ENCODE measurements around the gene GALNT2.

Gene GALNT2

DNA sequence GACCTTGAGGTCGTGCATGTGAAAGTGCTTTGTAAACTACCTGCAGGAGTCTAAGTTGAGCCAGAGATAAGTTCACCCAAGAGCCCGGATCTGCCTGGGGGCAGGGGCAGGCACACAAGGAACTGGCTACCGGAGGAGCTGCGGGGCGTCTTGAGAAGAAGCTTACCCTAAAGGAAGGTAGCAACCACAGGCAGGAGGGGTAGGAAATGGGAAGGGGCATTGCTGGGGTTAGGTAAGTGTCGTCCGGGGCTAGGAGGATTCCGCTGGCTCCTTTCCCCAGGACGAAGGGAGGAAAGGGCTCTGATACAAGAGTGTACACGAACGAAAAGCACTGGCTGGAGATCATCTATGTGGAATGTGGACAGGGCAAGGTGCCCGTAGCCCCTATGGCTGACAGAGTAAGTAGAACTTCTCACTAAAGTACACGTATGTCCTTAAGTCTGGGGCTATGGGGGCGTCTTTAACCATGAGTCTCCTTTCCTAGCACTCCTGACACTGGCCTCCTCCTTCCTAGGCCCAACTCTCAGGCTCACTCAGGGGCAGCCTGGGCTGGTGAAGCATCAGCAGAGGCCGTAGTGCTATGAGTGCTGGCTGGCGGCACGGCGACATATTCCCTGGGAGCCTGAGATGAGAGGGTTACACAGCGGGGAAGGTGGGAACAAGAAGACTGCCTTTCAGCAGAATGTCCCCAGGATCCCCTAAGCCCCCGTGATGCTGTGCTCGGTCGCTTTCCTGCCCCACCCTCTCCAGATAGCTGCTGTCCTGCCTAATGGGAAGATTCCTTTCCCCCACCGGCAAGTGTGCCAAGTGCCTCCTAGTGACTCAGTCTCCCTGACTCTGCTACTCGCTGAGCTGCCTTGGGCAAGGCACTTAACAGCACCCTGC lies 9.1 kb upstream of the GALNT2 start:
- Histone ChIP-seq H3K4me1 (no peaks in the 10 kb centered on the region; the same call in 1 of the 2 replicates), H3K4me3 (no peak overlapping the region), H3K36me3 (replicated peaks) (no peaks in the 10 kb centered on the region), H3K9me3 (no peaks in the 10 kb centered on the region), H3K27me3 (ENCODE audit: low read depth) (peaks cover 5% of the 10 kb centered on the region; the same call in 1 of the 2 replicates)
- DNase-seq (ENCODE audit: low spot score in 2 of 2) = no peak
- in situ Hi-C loops (cut with MboI; ENCODE audit: low sequenced_read_pairs) = no loop called here

DNA sequence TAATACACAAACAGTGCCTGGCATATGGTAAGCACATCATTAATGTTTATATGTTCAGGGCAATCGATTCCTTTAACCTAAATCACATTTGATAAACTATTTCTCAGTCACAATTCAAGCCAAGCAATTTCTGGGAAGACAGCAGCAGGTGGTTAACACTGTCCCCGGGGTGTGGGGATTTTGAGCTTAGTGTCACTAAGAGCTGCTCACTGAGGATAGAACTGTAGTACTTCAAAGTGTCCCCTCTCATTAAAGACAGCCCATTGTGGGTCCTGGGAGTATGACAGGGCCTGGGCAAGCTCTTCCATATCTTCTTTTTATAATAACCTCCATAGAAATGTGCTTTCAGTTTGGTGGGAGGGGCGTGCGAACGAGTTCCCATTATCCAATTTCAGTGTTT lies 8.4 kb upstream of the GALNT2 start:
- H3K4me3 ChIP-seq = no peak overlapping the region
- DNase-seq (ENCODE audit: low spot score in 2 of 2) = no peak
- H3K9me3 ChIP-seq = no peaks in the 10 kb centered on the region
- in situ Hi-C loops (cut with MboI; ENCODE audit: low sequenced_read_pairs) = no loop called here
- H3K4me1 ChIP-seq = no peaks in the 10 kb centered on the region; the same call in 1 of the 2 replicates
- H3K27me3 ChIP-seq (ENCODE audit: low read depth) = peaks cover 5% of the 10 kb centered on the region; the same call in 1 of the 2 replicates
- H3K36me3 ChIP-seq (replicated peaks) = no peaks in the 10 kb centered on the region

DNA sequence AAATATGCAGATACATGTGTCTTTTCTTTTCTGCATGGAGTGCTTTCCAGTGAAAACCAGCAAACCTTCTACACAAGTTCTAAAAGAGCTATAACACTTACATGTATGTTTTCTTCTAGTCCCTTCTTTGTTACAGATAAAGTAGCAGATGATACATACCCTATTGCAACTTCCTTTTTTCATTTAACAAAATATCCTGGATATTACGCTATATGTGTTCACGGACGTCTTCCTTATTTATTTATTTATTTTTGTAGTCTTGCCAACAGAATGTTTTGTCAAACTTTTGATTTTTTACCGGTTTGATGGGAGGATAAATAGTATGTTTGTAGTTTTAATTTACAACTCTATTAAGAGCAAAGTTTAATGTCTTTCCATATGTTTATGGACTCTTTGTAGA lies 5.2 kb upstream of the GALNT2 start:
- Histone ChIP-seq H3K4me1 (peaks cover 5% of the 10 kb centered on the region), H3K4me3 (no peak overlapping the region), H3K36me3 (replicated peaks) (no peaks in the 10 kb centered on the region), H3K27me3 (ENCODE audit: low read depth) (peaks cover 2% of the 10 kb centered on the region; the same call in 1 of the 2 replicates), H3K9me3 (no peaks in the 10 kb centered on the region)
- in situ Hi-C loops (cut with MboI; ENCODE audit: low sequenced_read_pairs) = no loop called here
- no peak for DNase-seq (ENCODE audit: low spot score in 2 of 2)

DNA sequence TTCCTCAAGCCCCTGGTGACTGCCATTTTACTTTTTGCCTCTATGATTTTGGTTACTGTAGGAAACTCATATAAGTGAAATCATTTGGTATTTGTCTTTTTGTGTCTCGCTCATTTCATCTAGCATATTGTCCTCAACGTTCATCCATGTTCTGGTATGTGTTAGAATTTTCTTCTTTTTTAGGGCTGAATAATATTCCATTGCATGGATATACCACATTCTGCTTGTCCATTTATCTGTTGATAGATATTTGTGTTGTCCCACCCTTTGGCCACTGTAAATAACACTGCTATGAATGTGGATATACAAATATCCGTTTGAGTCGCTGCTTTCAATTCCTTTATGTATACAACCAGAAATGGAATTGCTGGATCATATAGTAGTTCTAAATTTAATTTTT lies 4.5 kb upstream of the GALNT2 start:
- H3K4me1 ChIP-seq = peaks cover 5% of the 10 kb centered on the region
- no peaks in the 10 kb centered on the region for H3K9me3 ChIP-seq
- in situ Hi-C loops (cut with MboI; ENCODE audit: low sequenced_read_pairs) = no loop called here
- no peaks in the 10 kb centered on the region for H3K36me3 ChIP-seq (replicated peaks)
- DNase-seq (ENCODE audit: low spot score in 2 of 2) = no peak
- H3K4me3 ChIP-seq = no peak overlapping the region
- H3K27me3 ChIP-seq (ENCODE audit: low read depth) = no peaks in the 10 kb centered on the region

DNA sequence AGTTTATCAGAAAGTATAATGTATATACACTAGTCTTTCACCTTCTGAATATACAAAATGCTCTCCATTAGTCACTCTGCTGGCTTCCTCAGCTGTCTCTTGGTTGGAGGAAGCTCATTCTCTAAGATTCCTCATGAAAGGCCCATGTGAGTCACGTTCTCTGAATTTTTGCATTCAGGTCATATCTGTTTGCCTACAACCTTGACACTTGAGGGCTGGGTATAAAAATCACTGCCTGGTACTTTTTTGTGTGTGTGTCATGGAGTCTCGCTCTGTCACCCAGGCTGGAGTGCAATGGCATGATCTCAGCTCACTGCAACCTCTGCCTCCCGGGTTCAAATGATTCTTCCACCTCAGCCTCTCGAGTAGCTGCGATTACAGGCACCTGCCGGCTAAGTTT lies 2.8 kb upstream of the GALNT2 start:
- no peaks in the 10 kb centered on the region for H3K36me3 ChIP-seq (replicated peaks)
- DNase-seq (ENCODE audit: low spot score in 2 of 2) = no peak
- no peaks in the 10 kb centered on the region for H3K9me3 ChIP-seq
- peaks cover 10% of the 10 kb centered on the region for H3K4me1 ChIP-seq
- no peak overlapping the region for H3K4me3 ChIP-seq
- in situ Hi-C loops (cut with MboI; ENCODE audit: low sequenced_read_pairs) = no loop called here
- no peaks in the 10 kb centered on the region for H3K27me3 ChIP-seq (ENCODE audit: low read depth)

DNA sequence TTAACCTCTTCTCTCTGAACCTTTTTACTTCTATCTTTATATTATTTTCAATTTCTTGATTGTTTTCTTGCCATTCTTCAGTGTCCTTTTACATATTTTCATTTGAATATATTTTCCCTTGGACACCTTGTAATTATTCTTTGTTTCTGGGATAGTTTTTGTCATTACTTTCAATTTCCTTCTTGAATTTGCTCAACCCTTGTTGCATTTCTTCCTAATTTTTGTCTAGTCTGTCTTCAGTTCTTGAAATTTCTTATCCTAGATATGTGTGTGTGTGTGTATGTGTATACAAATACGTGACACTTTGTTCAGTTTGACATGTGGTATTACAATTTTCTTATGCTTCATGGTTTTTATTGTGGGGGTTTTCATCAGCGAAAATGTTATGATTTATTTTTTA lies 1.9 kb upstream of the GALNT2 start:
- Histone ChIP-seq H3K27me3 (ENCODE audit: low read depth) (no peaks in the 10 kb centered on the region), H3K4me3 (no peak overlapping the region), H3K36me3 (replicated peaks) (no peaks in the 10 kb centered on the region), H3K4me1 (peaks cover 19% of the 10 kb centered on the region), H3K9me3 (no peaks in the 10 kb centered on the region)
- in situ Hi-C loops (cut with MboI; ENCODE audit: low sequenced_read_pairs) = no loop called here
- no peak for DNase-seq (ENCODE audit: low spot score in 2 of 2)

DNA sequence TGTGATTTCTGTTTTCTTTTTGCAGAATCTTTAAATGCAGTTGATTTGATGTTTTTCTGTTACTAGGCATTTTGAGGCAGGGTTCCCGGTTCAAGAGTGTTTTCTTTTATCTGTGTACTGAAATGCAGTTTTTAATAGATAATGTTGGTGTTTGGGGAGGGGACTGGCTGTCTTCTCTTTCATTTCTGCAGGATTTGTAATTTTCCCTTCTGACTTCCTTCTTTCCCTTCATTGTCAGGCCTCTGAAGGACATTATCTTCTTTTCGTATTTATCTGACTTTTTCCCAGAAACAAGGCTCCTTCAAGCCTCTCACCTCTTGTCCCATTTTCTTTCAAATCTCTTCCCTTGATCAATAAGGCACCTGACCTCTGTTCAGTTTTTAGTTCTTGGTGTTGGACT lies 1.5 kb upstream of the GALNT2 start:
- DNase-seq (ENCODE audit: low spot score in 2 of 2) = no peak
- Histone ChIP-seq H3K27me3 (ENCODE audit: low read depth) (no peaks in the 10 kb centered on the region), H3K9me3 (no peaks in the 10 kb centered on the region), H3K4me1 (peaks cover 19% of the 10 kb centered on the region), H3K4me3 (no peak overlapping the region), H3K36me3 (replicated peaks) (no peaks in the 10 kb centered on the region)
- in situ Hi-C loops (cut with MboI; ENCODE audit: low sequenced_read_pairs) = no loop called here

DNA sequence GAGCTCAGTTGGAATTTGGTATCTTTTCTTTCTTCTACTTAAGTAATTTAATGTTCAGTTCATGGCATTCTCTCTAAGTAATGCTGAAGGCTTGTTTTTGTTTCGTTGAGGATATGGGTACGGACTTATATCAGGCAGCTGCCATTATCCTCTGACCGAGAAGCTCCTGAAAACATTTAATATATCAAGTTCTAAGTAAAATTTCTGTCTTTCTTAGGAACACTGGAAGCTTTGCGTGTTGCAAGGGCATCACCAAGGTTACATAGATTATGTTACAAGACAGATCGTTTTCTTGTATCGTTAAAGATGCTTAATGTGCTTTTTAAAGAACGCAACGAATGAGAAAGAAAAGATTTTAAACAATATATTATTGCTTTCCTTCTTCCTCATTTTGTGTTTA lies 1.0 kb upstream of the GALNT2 start:
- peak overlapping the region; percentile 42 for H3K4me3 ChIP-seq
- H3K4me1 ChIP-seq = peaks cover 19% of the 10 kb centered on the region
- no peaks in the 10 kb centered on the region for H3K36me3 ChIP-seq (replicated peaks)
- in situ Hi-C loops (cut with MboI; ENCODE audit: low sequenced_read_pairs) = no loop called here
- no peaks in the 10 kb centered on the region for H3K27me3 ChIP-seq (ENCODE audit: low read depth)
- no peaks in the 10 kb centered on the region for H3K9me3 ChIP-seq
- no peak for DNase-seq (ENCODE audit: low spot score in 2 of 2)

DNA sequence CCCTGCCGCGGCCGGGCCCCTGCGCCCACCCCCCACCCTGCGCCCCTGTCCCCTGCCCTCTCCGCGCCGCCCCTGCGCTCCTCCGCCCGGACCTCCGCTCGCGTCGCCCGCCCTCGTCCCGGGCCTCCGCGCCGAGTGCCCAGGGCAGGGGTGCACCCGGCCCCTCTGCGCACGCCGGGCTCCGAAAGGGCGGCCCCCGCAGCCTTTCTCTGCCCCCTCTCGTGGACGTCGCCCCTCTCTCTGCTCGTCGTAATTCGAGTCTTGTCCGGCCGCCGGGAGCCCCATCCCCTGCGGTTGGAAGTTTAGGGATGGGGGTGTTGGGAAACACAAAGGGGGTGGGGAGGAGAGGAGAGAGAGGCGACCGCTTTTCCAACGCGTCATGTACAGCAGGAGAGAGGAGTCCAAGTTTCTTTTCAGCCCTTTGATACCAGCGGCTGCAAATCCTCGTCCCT lies 407 bp downstream of the GALNT2 start:
- Histone ChIP-seq H3K9me3 (no peaks in the 10 kb centered on the region), H3K36me3 (replicated peaks) (no peaks in the 10 kb centered on the region), H3K27me3 (ENCODE audit: low read depth) (no peaks in the 10 kb centered on the region), H3K4me1 (peaks cover 19% of the 10 kb centered on the region), H3K4me3 (peak overlapping the region; percentile 73)
- peak in 1 of 2 experiments; percentile 37 for DNase-seq (ENCODE audit: low spot score in 2 of 2)
- in situ Hi-C loops (cut with MboI; ENCODE audit: low sequenced_read_pairs) = no loop called here

DNA sequence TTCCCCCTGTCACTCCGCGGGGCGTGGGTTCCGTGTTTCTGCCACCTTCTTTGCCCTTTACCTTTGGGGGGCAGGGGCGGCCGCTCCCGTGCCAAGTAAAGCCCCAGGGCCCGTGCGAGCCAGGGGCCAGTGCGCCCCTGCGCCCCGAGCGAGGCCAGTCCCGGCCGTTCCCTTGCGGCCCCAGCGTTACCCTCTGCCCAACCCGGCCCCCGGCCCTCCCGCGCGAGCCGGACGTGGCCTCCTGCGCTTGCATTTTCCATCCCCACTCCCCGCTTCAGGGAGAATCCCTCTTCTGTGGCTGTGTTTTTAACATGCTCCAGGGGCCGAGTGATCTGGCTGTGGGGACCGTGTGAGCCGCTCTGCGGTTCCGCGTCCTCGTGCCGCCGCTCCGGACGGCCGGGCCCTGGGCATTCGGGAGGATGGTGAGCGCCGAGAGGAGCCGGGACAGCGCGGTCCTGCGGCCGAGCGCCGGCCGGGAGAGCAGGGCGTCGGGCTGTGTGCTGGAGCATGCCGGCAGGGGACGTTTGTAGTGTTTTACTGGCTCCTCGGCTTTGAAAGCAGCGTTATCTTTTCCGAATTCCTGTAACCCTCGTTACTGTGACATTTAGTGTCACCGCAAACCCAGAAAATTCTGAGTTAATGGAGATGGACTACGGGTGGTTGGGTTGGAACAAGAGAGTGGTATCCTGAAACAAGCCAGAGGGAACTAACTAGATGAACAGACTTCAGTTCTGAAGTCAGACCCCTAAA lies 1.0 kb downstream of the GALNT2 start:
- peak; percentile 16 to 41 for DNase-seq (ENCODE audit: low spot score in 2 of 2)
- peaks cover 19% of the 10 kb centered on the region for H3K4me1 ChIP-seq
- in situ Hi-C loops (cut with MboI; ENCODE audit: low sequenced_read_pairs) = no loop called here
- no peaks in the 10 kb centered on the region for H3K9me3 ChIP-seq
- no peaks in the 10 kb centered on the region for H3K27me3 ChIP-seq (ENCODE audit: low read depth)
- peak overlapping the region; percentile 73 for H3K4me3 ChIP-seq
- H3K36me3 ChIP-seq (replicated peaks) = no peaks in the 10 kb centered on the region

DNA sequence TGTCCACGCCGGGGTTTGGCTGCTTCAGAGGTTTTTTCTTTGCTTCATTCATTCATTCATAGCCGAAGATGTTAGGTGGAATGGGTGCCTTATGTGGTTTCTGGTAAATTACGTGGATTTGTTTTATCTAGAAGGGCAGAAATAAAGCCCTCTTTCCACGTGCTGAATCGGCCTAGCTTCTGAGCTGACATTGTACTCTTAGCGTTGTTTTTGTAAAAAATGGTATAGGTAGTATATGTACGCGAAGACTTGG lies 1.5 kb downstream of the GALNT2 start:
- Histone ChIP-seq H3K4me1 (peaks cover 22% of the 10 kb centered on the region), H3K27me3 (ENCODE audit: low read depth) (no peaks in the 10 kb centered on the region), H3K4me3 (peak overlapping the region; percentile 73), H3K9me3 (no peaks in the 10 kb centered on the region), H3K36me3 (replicated peaks) (no peaks in the 10 kb centered on the region)
- in situ Hi-C loops (cut with MboI; ENCODE audit: low sequenced_read_pairs) = no loop called here
- DNase-seq (ENCODE audit: low spot score in 2 of 2) = peak in 1 of 2 experiments; percentile 18

DNA sequence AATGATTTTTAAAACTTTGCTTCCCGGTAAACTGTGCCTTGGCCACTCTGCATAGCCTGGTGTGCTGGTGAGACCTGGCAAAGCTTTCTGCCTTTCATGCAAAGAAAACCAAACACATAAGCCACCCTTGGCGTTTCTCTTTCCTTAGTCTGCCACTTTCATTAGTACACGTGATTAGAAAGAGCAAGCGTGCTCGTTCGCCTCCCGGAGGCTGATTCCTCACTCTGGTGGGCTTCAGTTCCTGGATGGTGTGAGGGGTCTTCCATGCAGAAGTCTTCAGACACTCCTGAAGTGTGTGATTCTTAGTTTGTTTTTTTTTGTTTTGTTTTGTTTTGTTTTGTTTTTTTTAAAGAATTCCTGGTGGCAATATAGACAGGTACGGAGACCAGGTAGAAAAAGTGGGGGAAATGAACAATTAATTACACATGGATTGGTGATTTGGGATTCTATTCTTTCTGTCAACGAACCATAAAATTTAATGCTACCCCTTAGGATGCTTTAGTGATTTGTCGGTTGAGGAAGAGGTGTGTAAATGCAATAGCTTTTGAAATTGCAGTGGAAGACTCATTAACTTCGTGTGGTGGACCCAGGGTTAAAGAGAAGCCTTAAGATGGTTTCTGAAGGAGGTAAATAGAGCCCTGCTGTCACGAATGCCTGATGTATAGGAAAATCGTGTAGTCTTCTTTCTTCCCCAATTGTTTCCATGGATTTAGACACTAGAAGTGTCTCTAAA lies 2.1 kb downstream of the GALNT2 start:
- DNase-seq (ENCODE audit: low spot score in 2 of 2) = peak; percentile 22 to 45
- Histone ChIP-seq H3K9me3 (no peaks in the 10 kb centered on the region), H3K27me3 (ENCODE audit: low read depth) (no peaks in the 10 kb centered on the region), H3K4me3 (peak overlapping the region; percentile 73), H3K36me3 (replicated peaks) (no peaks in the 10 kb centered on the region), H3K4me1 (peaks cover 22% of the 10 kb centered on the region)
- in situ Hi-C loops (cut with MboI; ENCODE audit: low sequenced_read_pairs) = no loop called here

DNA sequence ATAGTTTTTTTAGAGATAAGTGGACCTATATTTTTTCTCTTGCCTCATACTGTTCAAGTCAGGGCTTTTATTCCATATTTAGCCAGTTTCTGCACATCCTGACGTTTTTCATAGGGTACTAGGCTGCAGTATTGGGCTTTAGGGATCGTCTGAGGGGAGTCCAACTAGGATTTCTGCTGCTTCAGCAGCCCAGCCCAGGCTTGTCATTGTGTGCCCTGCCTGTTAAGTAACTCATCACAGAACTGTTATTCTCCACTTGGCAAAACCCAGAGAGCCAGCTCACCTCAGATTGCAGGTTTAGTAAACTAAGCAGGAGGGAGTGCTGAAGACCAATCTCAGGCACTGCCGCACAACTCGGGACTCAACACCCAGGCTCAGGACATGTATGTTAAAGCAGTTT lies 2.8 kb downstream of the GALNT2 start:
- no peaks in the 10 kb centered on the region for H3K9me3 ChIP-seq
- H3K36me3 ChIP-seq (replicated peaks) = no peaks in the 10 kb centered on the region
- H3K27me3 ChIP-seq (ENCODE audit: low read depth) = no peaks in the 10 kb centered on the region
- in situ Hi-C loops (cut with MboI; ENCODE audit: low sequenced_read_pairs) = no loop called here
- H3K4me1 ChIP-seq = peaks cover 22% of the 10 kb centered on the region
- H3K4me3 ChIP-seq = peak overlapping the region; percentile 73
- no peak for DNase-seq (ENCODE audit: low spot score in 2 of 2)

All from HAP-1 (cell line).